HCT116 (cell line): ENCODE measurements around the gene PTCSC3. TPM values are rescaled to one million over a fixed set of nuclear protein-coding genes. Genes with fewer than 3 reads are reported as not detected.

Experiments
- ATAC-seq: fragments of 200-7000 bp; cut with Tn5 transposase; 2 replicates; pipeline ENCODE4 v1.9.1; 2020; ENCODE audit warnings: mild to moderate bottlenecking, moderate library complexity
- BruUV-seq: library from RNA; stranded (reverse); fragments of 400-500 nt; replicated peaks from 2 replicates; lab custom pipeline; 2021; lab: Mats Ljungman, UMichigan
- CTCF ChIA-PET: fragments of 300-600 bp; sonication (Branson Sonifier 250); formaldehyde crosslinking; loops from one replicate; lab custom pipeline; 2021; ENCODE audit warnings: antibody characterized with exemption; lab: Charles Lee
- POLR2A ChIA-PET: fragments of 300-600, 350-600 bp; sonication (Branson Sonifier 250); formaldehyde crosslinking; loops from one replicate; lab custom pipeline; 2021; ENCODE audit warnings: antibody characterized with exemption; lab: Charles Lee
- RAD21 ChIA-PET, 2 experiments: fragments of 300-600 bp; sonication (Branson Sonifier 250); formaldehyde crosslinking; loops; one replicate each; lab custom pipeline; 2023; ENCODE audit warnings: low total read pairs in 2 of 2; ENCODE audit not compliant: uncharacterized antibody in 2 of 2, unreplicated experiment in 2 of 2, low non-redundant PET in 1 of 2; lab: Charles Lee
- DNase-seq: peaks from one replicate; pipeline ENCODE4 v3.0.0-alpha.2; 2010; ENCODE audit warnings: low read depth, low spot score
- H2AFZ ChIP-seq: fragments of 200-600 bp; shearing (Covaris generic), sonication (generic); 2 replicates; pipeline ENCODE4 v1.6.1; 2017; ENCODE audit warnings: low read depth, mixed run types, mixed read lengths, antibody characterized with exemption, low read length; ENCODE audit not compliant: poor library complexity, severe bottlenecking
- H3K27ac ChIP-seq: 2 replicates; pipeline ENCODE4 v1.5.1; 2012; ENCODE audit warnings: low read depth, low read length
- H3K27me3 ChIP-seq: fragments of 200-600 bp; sonication (generic); 2 replicates; pipeline ENCODE4 v1.6.1; 2016; ENCODE audit warnings: mixed run types, low read length, mixed read lengths; ENCODE audit not compliant: insufficient read depth
- H3K36me3 ChIP-seq, 2 experiments: fragments of 200-500 bp in 1 of 2; fragments of 200-600 bp in 1 of 2; sonication (Bioruptor generic) in 1 of 2; sonication (generic) in 1 of 2; 2 replicates each; pipeline versions ENCODE4 v1.5.1 to v1.6.1; 2014 to 2016; ENCODE audit warnings: low read length in 2 of 2, inconsistent platforms in 1 of 2, mixed read lengths in 1 of 2, mixed run types in 1 of 2; ENCODE audit not compliant: insufficient read depth in 2 of 2, control insufficient read depth in 1 of 2
- H3K4me1 ChIP-seq, 2 experiments: fragments of 200-600 bp in 1 of 2; sonication (generic) in 1 of 2; 2 replicates each; pipeline versions ENCODE4 v1.5.1 to v1.6.1; 2012 to 2017; ENCODE audit warnings: low read length in 2 of 2, inconsistent platforms in 1 of 2, mild to moderate bottlenecking in 1 of 2, mixed read lengths in 1 of 2, mixed run types in 1 of 2, moderate library complexity in 1 of 2; ENCODE audit not compliant: insufficient read depth in 2 of 2, control insufficient read depth in 1 of 2
- H3K4me2 ChIP-seq: fragments of 200-600 bp; sonication (generic); 2 replicates; pipeline ENCODE4 v1.6.1; 2017; ENCODE audit warnings: mixed run types, low read length, mixed read lengths
- H3K4me3 ChIP-seq, 2 experiments: fragments of 200-600 bp in 1 of 2; sonication (generic) in 1 of 2; replicated peaks in 1 of 2; 2 replicates each; pipeline ENCODE4 v1.5.1; 2011 to 2016; ENCODE audit warnings: low read length in 2 of 2, control low read depth in 1 of 2, low read depth in 1 of 2, mild to moderate bottlenecking in 1 of 2, mixed read lengths in 1 of 2, mixed run types in 1 of 2
- H3K79me2 ChIP-seq: fragments of 200-600 bp; sonication (generic); 2 replicates; pipeline ENCODE4 v1.6.1; 2017; ENCODE audit warnings: mild to moderate bottlenecking, mixed run types, low read length, moderate library complexity, mixed read lengths; ENCODE audit not compliant: insufficient read depth
- H3K9ac ChIP-seq: fragments of 200-600 bp; sonication (generic); 2 replicates; pipeline ENCODE4 v1.6.1; 2016; ENCODE audit warnings: low read length, mixed read lengths
- H3K9me2 ChIP-seq: fragments of 200-600 bp; sonication (generic), shearing (Covaris generic); 2 replicates; pipeline ENCODE4 v1.6.1; 2017; ENCODE audit warnings: mixed run types, mild to moderate bottlenecking, moderate library complexity; ENCODE audit not compliant: insufficient read depth
- H3K9me3 ChIP-seq, 2 experiments: fragments of 200-500 bp in 1 of 2; fragments of 200-600 bp in 1 of 2; sonication (Bioruptor generic) in 1 of 2; sonication (generic) in 1 of 2; 2 replicates each; pipeline ENCODE4 v1.6.1; 2014 to 2017; ENCODE audit warnings: low read length in 2 of 2, mixed read lengths in 2 of 2, inconsistent platforms in 1 of 2, low read depth in 1 of 2, mild to moderate bottlenecking in 1 of 2, mixed run types in 1 of 2, moderate library complexity in 1 of 2; ENCODE audit not compliant: control insufficient read depth in 1 of 2, insufficient read depth in 1 of 2
- H4K20me1 ChIP-seq: fragments of 200-600 bp; sonication (generic), shearing (Covaris generic); 2 replicates; pipeline ENCODE4 v1.6.1; 2017; ENCODE audit warnings: mixed run types, mild to moderate bottlenecking, moderate library complexity; ENCODE audit not compliant: insufficient read depth
- ATF3 ChIP-seq: IDR thresholded peaks from 2 replicates; pipeline ENCODE4 v1.6.1; 2012
- CEBPB ChIP-seq: IDR thresholded peaks from 2 replicates; pipeline ENCODE4 v1.6.1; 2012; ENCODE audit warnings: low read depth
- CTCF ChIP-seq, 3 experiments: fragments of 200-600 bp in 1 of 3; sonication (generic) in 1 of 3; IDR thresholded peaks in 2 of 3; conservative IDR thresholded peaks in 1 of 3; 2 replicates each; pipeline ENCODE4 v1.5.1; 2012 to 2017; ENCODE audit warnings: low read depth in 2 of 3, low read length in 2 of 3, antibody characterized with exemption in 1 of 3, borderline replicate concordance in 1 of 3, control low read depth in 1 of 3, mild to moderate bottlenecking in 1 of 3, mixed read lengths in 1 of 3, mixed run types in 1 of 3, moderate library complexity in 1 of 3; ENCODE audit not compliant: insufficient read depth in 1 of 3
- ELF1 ChIP-seq: IDR thresholded peaks from 2 replicates; pipeline ENCODE4 v1.6.1; 2012; ENCODE audit warnings: low read depth, borderline replicate concordance
- EZH2 ChIP-seq: fragments of 200-600 bp; sonication (generic); IDR thresholded peaks from 2 replicates; pipeline ENCODE4 v1.6.1; 2017; ENCODE audit warnings: antibody characterized with exemption, mixed run types
- EZH2phosphoT487 ChIP-seq: fragments of 200-600 bp; IDR thresholded peaks from 2 replicates; pipeline ENCODE4 v1.6.1; 2018; ENCODE audit warnings: antibody characterized with exemption, borderline replicate concordance
- FOSL1 ChIP-seq: IDR thresholded peaks from 2 replicates; pipeline ENCODE4 v1.6.1; 2012; ENCODE audit warnings: low read depth
- JUND ChIP-seq: IDR thresholded peaks from 2 replicates; pipeline ENCODE4 v1.6.1; 2012
- MAX ChIP-seq: IDR thresholded peaks from 2 replicates; pipeline ENCODE4 v1.6.1; 2012
- POLR2A ChIP-seq: IDR thresholded peaks from 2 replicates; pipeline ENCODE4 v1.7.0; 2011; ENCODE audit warnings: borderline replicate concordance; ENCODE audit not compliant: insufficient read depth, insufficient read length; ENCODE audit errors: extremely low read depth
- TCF7L2 ChIP-seq: IDR thresholded peaks from 2 replicates; pipeline ENCODE4 v1.7.0; 2011; ENCODE audit warnings: borderline replicate concordance, inconsistent platforms; ENCODE audit not compliant: insufficient read depth, insufficient read length; ENCODE audit errors: extremely low read depth
- ZBTB33 ChIP-seq: IDR thresholded peaks from 2 replicates; pipeline ENCODE4 v1.6.1; 2011; ENCODE audit warnings: mild to moderate bottlenecking, low read length, moderate library complexity; ENCODE audit not compliant: insufficient replicate concordance; ENCODE audit errors: extremely low read depth
- ZNF274 ChIP-seq: fragments of 200-500 bp; sonication (Bioruptor generic); IDR thresholded peaks from 2 replicates; pipeline ENCODE4 v1.6.1; 2014; ENCODE audit warnings: mild to moderate bottlenecking, low read depth, low read length, inconsistent platforms
- intact Hi-C: fragments of 100-400 bp; cut with micrococcal nuclease; formaldehyde crosslinking; loops from 2 replicates; pipeline ENCODE4 v1.10.0; 2022
- total RNA-seq: library from RNA; stranded (reverse); gene quantifications from one replicate; pipeline ENCODE4 v1.2.1, GENCODE V29; 2021; ENCODE audit not compliant: unreplicated experiment

Gene PTCSC3
- total RNA-seq, 1 experiment from 2014 or later = not detected

GRCh38 chr14:36134038-36134437 lies 42.5 kb downstream of the PTCSC3 start:
- Histone ChIP-seq H3K4me1 (peaks cover 3 to 7% of the 10 kb centered on the region in 2 experiments; a peak in 2 of 4 replicates), H3K9me3 (no peaks in the 10 kb centered on the region), H4K20me1 (no peaks in the 10 kb centered on the region), H3K36me3 (no peaks in the 10 kb centered on the region), H3K27me3 (no peaks in the 10 kb centered on the region), H3K27ac (no peak overlapping the region), H3K9ac (no peak overlapping the region), H3K9me2 (no peaks in the 10 kb centered on the region), H2AFZ (no peak overlapping the region), H3K79me2 (no peaks in the 10 kb centered on the region), H3K4me3 (no peak overlapping the region), H3K4me2 (no peak overlapping the region)
- DNase-seq = no peak
- ATAC-seq = no peak
- intact Hi-C loops = no loop called here
- ChIA-PET RAD21 (no interaction called here), CTCF (no interaction called here), POLR2A (no interaction called here)
- no TSS peak for BruUV-seq
- no peak for TF ChIP-seq JUND
- no peak for TF ChIP-seq ZBTB33
- TF ChIP-seq MAX = no peak

- intact Hi-C loops = no loop called here
- H3K9ac ChIP-seq = no peak overlapping the region
- peaks cover 3 to 9% of the 10 kb centered on the region in 2 experiments; a peak in 2 of 4 replicates for H3K4me1 ChIP-seq
- H3K9me2 ChIP-seq = no peaks in the 10 kb centered on the region
- no peaks in the 10 kb centered on the region for H4K20me1 ChIP-seq
- no peak overlapping the region for H3K4me3 ChIP-seq
- POLR2A ChIA-PET = no interaction called here
- H3K27me3 ChIP-seq = no peaks in the 10 kb centered on the region
- DNase-seq (no peak), ATAC-seq (no peak)
- BruUV-seq = no TSS peak
- H3K36me3 ChIP-seq = no peaks in the 10 kb centered on the region
- no peak overlapping the region for H3K27ac ChIP-seq
- H2AFZ ChIP-seq = no peak overlapping the region
- no peak for TF ChIP-seq ATF3
- no peak for TF ChIP-seq ZNF274
- no peak for TF ChIP-seq CTCF (IDR thresholded peaks at IDR 0.05 in 2 of 3, conservative IDR thresholded peaks at IDR 0.05 in 1 of 3; ENCODE audit: borderline replicate concordance in 1 of 3, insufficient read depth in 1 of 3, low read depth in 2 of 3, low read length in 2 of 3)
- TF ChIP-seq POLR2A = no peak
- no peak for TF ChIP-seq ELF1
- TF ChIP-seq TCF7L2 = no peak
- no peak for TF ChIP-seq EZH2phosphoT487
- no peak for TF ChIP-seq JUND
- no peak for TF ChIP-seq ZBTB33
- TF ChIP-seq MAX = no peak
- no peak for TF ChIP-seq CEBPB
- no peak for TF ChIP-seq FOSL1
- no peak for TF ChIP-seq EZH2
- RAD21 ChIA-PET = no interaction called here
- no peak overlapping the region for H3K4me2 ChIP-seq
- CTCF ChIA-PET = no interaction called here
- H3K79me2 ChIP-seq = no peaks in the 10 kb centered on the region
- H3K9me3 ChIP-seq = no peaks in the 10 kb centered on the region
These were observed 43.7 kb downstream of the PTCSC3 start for GRCh38 chr14:36132826-36133225.
